ENCODE measurements around the gene LAPTM5.

The LAPTM5 gene

DNA sequence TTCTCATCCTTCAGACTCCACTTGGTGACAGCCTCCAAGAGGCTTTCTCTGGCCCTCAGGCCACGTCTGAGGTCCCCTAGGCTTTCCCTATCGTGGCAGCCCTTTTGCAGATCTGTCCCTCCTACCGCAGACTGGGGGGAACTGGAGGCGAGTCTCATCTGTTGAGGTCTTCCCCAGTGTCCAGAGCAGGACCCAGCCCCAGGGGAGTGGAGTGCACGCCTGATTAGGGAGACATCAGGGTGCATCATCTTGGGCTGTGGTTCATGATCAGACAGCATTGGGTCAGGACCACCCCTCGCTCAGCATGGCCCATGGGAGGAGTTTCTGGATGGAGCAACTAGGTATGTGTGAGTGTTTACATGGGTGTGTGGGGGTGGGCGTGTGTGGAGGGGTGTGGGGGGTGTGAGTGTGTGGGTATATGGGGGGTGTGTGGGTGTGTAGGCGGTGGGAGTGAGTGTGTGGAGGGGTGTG, 25.7 kb downstream of the LAPTM5 start:
- DNase-seq (no peak), ATAC-seq (peak; percentile 72)
- H3K27me3 Mint-ChIP-seq, result no peaks in the 10 kb centered on the region
- H3K4me1 Mint-ChIP-seq, result peaks cover 41% of the 10 kb centered on the region
- peak overlapping the region; percentile 4 for H3K4me3 Mint-ChIP-seq
- no peaks in the 10 kb centered on the region for H3K9me3 Mint-ChIP-seq
- peak overlapping the region; percentile 80 for H3K27ac Mint-ChIP-seq
- peaks cover 36% of the 10 kb centered on the region for H3K36me3 Mint-ChIP-seq (ENCODE audit: low read depth)

DNA sequence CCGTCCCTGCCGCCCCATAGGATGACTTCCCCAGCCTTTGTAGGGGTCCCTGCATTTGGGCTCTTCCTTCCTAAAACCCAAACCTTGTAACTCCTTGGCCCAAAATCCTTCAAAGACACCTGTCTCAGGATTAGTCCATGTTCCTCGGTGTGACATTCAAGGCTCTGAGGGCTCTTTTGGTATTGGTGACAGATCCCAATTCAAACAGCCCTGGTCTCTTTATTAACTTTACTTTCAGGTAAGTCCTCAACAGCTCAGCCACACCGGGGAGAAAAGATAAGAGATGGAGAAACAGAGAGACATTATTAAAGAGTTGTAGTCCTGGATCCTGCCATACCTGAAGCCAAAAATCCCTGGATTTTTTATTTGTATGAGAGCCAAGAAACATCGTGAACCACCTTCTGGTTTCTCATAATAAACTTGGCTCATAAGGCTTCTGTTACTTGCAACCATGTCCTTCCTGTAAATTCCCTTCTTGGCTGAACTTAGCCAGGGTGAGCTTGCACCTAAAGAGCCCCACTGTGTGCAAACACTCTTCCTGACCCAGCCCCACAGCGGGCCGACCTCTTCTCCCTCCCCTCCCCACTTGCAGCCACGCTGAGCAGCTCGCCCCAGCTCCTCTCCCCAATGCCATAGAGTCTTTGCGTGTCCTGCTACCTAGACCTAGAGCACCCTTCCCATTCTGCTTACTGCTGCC, 26.3 kb downstream of the LAPTM5 start:
- Mint-ChIP-seq H3K4me3 (no peak overlapping the region), H3K27ac (peak overlapping the region; percentile 80), H3K27me3 (no peaks in the 10 kb centered on the region), H3K36me3 (ENCODE audit: low read depth) (peaks cover 32% of the 10 kb centered on the region), H3K9me3 (no peaks in the 10 kb centered on the region), H3K4me1 (peaks cover 38% of the 10 kb centered on the region)
- DNase-seq (no peak), ATAC-seq (no peak)

GRCh38 chr1:30730346-30731108, 27.0 kb downstream of the LAPTM5 start:
- DNase-seq (no peak), ATAC-seq (no peak)
- Mint-ChIP-seq H3K36me3 (ENCODE audit: low read depth) (peaks cover 26% of the 10 kb centered on the region), H3K9me3 (no peaks in the 10 kb centered on the region), H3K27me3 (no peaks in the 10 kb centered on the region), H3K27ac (peak overlapping the region; percentile 34), H3K4me3 (no peak overlapping the region), H3K4me1 (peaks cover 36% of the 10 kb centered on the region)

DNA sequence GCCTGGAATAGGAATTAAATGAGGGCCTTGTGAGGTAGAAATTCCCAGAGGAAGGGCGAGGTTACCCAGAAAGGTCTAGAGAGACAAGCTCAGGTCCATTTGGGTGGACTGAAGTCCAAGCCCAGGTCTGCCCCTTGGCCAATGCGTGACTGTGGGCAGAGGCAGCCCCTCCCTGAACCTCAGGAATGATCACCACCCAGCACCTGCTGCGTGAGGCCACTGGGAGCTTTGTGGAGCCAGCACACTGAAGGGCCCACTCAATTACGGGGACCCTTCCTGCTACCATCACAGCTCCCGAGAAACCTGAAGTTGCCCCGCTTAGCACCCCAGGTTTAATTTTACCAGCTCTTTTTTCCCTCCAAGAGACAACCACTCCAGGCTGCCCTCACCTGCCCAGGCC, 27.7 kb downstream of the LAPTM5 start:
- Mint-ChIP-seq H3K4me3 (no peak overlapping the region), H3K27ac (no peak overlapping the region), H3K27me3 (no peaks in the 10 kb centered on the region), H3K4me1 (peaks cover 36% of the 10 kb centered on the region), H3K9me3 (no peaks in the 10 kb centered on the region), H3K36me3 (ENCODE audit: low read depth) (peaks cover 20% of the 10 kb centered on the region)
- ATAC-seq (no peak), DNase-seq (no peak)

DNA sequence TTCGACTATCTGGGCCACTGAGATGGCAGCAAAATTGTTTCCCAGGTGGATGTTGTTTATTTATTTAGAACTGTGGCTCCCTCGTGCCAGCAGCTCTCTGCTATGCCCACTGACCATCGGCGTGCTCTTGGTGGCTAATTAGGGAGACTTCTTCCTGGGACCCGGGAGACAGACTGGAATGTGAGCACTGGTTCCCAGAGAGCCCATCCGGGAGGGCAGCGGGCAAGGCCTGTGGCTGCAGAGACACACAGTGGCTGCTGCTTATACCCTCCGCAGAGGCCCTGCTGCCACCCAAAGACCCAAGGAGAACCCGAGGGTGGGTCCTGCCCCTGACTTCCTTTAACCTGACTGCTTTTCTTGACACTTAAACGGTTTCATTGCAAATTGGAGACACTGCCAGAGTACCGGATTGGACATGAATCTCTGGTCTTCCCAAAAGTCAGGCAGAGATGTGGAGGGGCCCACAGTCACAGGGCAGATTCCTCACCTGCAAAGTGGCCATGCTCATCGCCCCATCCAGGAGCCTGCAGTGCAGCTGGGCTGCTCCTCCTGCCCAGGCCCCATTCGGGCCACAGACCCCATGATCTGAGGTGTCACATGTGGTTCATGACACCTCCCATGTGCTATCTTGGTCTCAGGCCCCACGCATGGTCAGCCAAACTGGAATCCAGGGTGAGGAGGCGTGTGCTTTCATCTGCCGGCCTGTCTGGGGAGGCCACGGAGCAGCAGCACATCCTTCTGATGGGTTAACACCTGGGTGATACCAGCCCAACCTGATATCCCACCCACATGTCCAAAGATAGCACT, 28.5 kb downstream of the LAPTM5 start:
- peaks cover 14% of the 10 kb centered on the region for H3K36me3 Mint-ChIP-seq (ENCODE audit: low read depth)
- DNase-seq, result no peak
- no peak overlapping the region for H3K27ac Mint-ChIP-seq
- no peak for ATAC-seq
- no peaks in the 10 kb centered on the region for H3K9me3 Mint-ChIP-seq
- H3K4me3 Mint-ChIP-seq, result no peak overlapping the region
- H3K4me1 Mint-ChIP-seq, result peaks cover 37% of the 10 kb centered on the region
- no peaks in the 10 kb centered on the region for H3K27me3 Mint-ChIP-seq

DNA sequence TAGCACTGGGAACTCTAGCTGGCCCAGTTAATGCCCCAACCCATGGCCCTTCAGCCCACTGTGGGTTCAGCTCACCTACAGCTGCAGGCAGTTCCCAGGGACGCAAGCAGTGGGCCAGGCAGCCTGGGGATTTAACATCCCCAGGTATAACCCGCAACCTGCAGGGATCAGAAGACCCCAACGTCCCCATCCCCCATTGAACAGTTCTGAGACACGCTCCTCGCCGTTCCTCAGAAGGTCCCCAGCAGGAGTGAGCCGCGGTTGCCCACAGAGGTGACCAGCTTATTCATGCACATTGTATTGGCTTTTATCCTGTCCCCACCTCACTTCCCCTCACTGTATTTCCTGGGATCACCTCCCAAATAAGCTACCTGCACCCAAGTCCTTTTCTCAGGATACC, 29.2 kb downstream of the LAPTM5 start:
- no peak for DNase-seq
- H3K27ac Mint-ChIP-seq, result no peak overlapping the region
- peaks cover 9% of the 10 kb centered on the region for H3K36me3 Mint-ChIP-seq (ENCODE audit: low read depth)
- H3K9me3 Mint-ChIP-seq, result no peaks in the 10 kb centered on the region
- peaks cover 39% of the 10 kb centered on the region for H3K4me1 Mint-ChIP-seq
- H3K4me3 Mint-ChIP-seq, result no peak overlapping the region
- H3K27me3 Mint-ChIP-seq, result no peaks in the 10 kb centered on the region
- no peak for ATAC-seq

GRCh38 chr1:30727824-30728223, 29.8 kb downstream of the LAPTM5 start:
- peaks cover 39% of the 10 kb centered on the region for H3K4me1 Mint-ChIP-seq
- ATAC-seq (no peak), DNase-seq (no peak)
- no peaks in the 10 kb centered on the region for H3K27me3 Mint-ChIP-seq
- H3K4me3 Mint-ChIP-seq, result no peak overlapping the region
- peaks cover 5% of the 10 kb centered on the region for H3K36me3 Mint-ChIP-seq (ENCODE audit: low read depth)
- H3K9me3 Mint-ChIP-seq, result no peaks in the 10 kb centered on the region
- H3K27ac Mint-ChIP-seq, result no peak overlapping the region

DNA sequence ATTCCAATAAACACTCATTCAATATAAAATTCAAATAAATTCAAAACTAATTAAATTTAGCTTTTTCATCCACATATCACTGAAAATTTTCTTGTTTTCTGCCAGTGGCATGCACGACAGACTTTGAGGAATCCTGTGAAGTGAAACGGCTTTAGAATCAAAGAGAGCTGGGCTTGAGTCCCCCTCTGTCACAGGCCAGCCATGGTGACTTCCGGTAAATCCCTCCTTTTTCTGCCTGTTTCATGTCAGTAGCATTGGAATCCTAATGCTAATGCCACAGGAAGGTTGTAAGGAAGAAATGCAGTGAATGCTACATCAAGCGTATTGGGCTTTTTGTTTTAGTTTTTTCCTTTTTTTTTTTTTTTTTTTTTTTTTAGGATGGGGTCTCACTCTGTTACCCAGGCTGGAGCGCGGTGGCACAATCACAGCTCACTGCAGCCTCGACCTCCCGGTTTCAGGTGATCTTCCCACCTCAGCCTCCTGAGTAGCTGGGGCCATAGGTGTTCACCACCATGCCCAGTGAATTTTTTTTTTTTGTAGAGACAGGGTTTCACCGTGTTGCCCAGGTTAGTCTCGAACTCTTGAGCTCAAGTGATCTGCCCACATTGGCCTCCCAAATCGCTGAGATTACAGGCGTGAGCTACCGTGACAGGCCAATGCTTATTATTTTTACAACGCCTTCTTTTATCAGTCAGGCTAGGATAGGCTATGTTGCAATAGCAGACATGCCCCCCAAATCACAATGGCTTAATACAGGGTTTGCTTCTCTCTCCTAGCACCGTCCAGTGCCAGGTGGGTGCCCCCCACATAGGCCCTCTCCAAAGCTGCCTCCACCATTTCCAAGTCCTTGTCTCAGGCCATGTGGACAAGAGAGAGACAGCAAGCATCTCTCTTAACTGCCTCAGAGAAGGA, 30.5 kb downstream of the LAPTM5 start:
- H3K4me1 Mint-ChIP-seq, result peaks cover 36% of the 10 kb centered on the region
- DNase-seq (no peak), ATAC-seq (no peak)
- no peaks in the 10 kb centered on the region for H3K27me3 Mint-ChIP-seq
- no peaks in the 10 kb centered on the region for H3K9me3 Mint-ChIP-seq
- peaks cover 2% of the 10 kb centered on the region for H3K36me3 Mint-ChIP-seq (ENCODE audit: low read depth)
- H3K4me3 Mint-ChIP-seq, result no peak overlapping the region
- H3K27ac Mint-ChIP-seq, result no peak overlapping the region

GRCh38 chr1:30726236-30726635, 31.3 kb downstream of the LAPTM5 start:
- H3K9me3 Mint-ChIP-seq, result no peaks in the 10 kb centered on the region
- H3K4me1 Mint-ChIP-seq, result peaks cover 32% of the 10 kb centered on the region
- H3K27me3 Mint-ChIP-seq, result no peaks in the 10 kb centered on the region
- DNase-seq, result no peak
- peaks cover 2% of the 10 kb centered on the region for H3K36me3 Mint-ChIP-seq (ENCODE audit: low read depth)
- H3K27ac Mint-ChIP-seq, result no peak overlapping the region
- no peak for ATAC-seq
- no peak overlapping the region for H3K4me3 Mint-ChIP-seq

DNA sequence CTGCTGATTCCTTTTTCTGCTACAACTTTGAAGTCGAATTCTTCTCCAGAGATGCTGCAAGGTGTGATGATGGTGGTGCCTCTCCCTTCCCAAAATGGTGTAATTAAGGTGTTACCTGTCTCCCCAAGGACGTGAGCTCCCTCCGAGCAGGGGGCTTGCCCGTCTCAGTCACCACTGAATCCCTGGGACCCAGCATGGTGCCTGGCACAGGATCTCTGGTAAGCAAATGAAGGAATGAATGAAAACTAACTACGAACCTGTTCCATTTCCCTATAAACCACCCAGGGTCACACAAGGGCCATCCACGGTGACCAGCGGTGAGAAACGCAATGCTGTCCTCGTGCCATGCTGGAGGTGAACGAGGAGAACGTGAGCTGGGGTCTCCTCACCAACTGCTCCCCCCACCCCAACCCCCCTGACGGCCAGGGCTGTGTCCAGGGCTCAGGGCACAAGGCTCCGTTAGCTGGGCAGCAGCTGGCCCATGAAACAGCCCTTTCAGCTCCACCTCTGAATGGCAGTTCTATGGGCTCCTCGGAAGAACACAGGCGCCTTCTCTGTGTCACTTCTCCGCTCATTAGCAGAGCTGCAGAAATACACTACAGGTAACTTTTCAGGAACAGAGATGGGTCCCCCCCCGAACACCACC, 32.0 kb downstream of the LAPTM5 start:
- Mint-ChIP-seq H3K27me3 (no peaks in the 10 kb centered on the region), H3K4me1 (peaks cover 31% of the 10 kb centered on the region), H3K27ac (no peak overlapping the region), H3K4me3 (no peak overlapping the region), H3K36me3 (ENCODE audit: low read depth) (peaks cover 2% of the 10 kb centered on the region), H3K9me3 (no peaks in the 10 kb centered on the region)
- no peak for ATAC-seq
- no peak for DNase-seq

GRCh38 chr1:30724655-30725421, 32.7 kb downstream of the LAPTM5 start:
- no peak for ATAC-seq
- H3K27ac Mint-ChIP-seq, result no peak overlapping the region
- H3K4me3 Mint-ChIP-seq, result no peak overlapping the region
- no peak for DNase-seq
- peaks cover 2% of the 10 kb centered on the region for H3K36me3 Mint-ChIP-seq (ENCODE audit: low read depth)
- H3K9me3 Mint-ChIP-seq, result no peaks in the 10 kb centered on the region
- no peaks in the 10 kb centered on the region for H3K27me3 Mint-ChIP-seq
- peaks cover 33% of the 10 kb centered on the region for H3K4me1 Mint-ChIP-seq

DNA sequence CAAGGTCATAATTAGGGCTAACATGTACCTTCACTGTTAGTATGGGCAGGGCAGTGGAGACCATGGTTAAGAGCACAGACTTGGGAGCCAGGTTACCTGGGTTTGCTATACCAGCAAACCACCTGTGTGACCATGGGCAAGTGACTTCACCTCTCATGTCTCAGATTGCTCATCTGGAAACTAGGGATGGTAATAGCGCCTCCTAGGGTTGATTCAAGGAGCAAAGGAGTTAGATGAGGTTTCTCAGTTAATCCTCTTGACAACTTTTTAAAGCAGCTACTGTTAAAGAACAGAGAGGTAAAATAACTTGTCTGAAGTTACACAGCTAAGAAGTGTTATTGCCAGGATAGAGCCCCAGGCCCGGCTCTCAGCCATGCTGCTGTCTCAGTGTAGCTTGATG, 33.4 kb downstream of the LAPTM5 start:
- Mint-ChIP-seq H3K36me3 (ENCODE audit: low read depth) (peaks cover 2% of the 10 kb centered on the region), H3K27me3 (no peaks in the 10 kb centered on the region), H3K27ac (no peak overlapping the region), H3K4me3 (no peak overlapping the region), H3K9me3 (no peaks in the 10 kb centered on the region), H3K4me1 (peaks cover 34% of the 10 kb centered on the region)
- ATAC-seq (no peak), DNase-seq (no peak)

- Mint-ChIP-seq H3K9me3 (no peaks in the 10 kb centered on the region), H3K27ac (no peak within 1 kb of the TSS)
Measured at GRCh38 chr1:30723331-30723755, 34.2 kb downstream of the LAPTM5 start, which contains the start of gene MATN1. MATN1 (minus strand) TSS chr1:30723585; CDS start chr1:30723551, 34 bp downstream.

More at GRCh38 chr1:30723331-30723755, 34.2 kb downstream of the LAPTM5 start, which contains the start of gene MATN1:
- Mint-ChIP-seq H3K27me3 (no peaks in the 10 kb centered on the region), H3K36me3 (ENCODE audit: low read depth) (peaks cover 2% of the 10 kb centered on the region), H3K4me1 (peaks cover 32% of the 10 kb centered on the region), H3K4me3 (no peak within 1 kb of the TSS)
- DNase-seq, result no peak
- no peak for ATAC-seq
